HEK293T (cell line): ENCODE data around the gene ABI3.

Experiments
- ARNT ChIP-seq: fragments of 450-650 bp; IDR thresholded peaks from 2 replicates; pipeline ENCODE4 v1.6.1; 2017; ENCODE audit warnings: mild to moderate bottlenecking
- HDGF ChIP-seq: fragments of 450-650 bp; IDR thresholded peaks from 2 replicates; pipeline ENCODE4 v1.6.1; 2017; ENCODE audit warnings: antibody characterized with exemption, borderline replicate concordance
- L3MBTL2 ChIP-seq: fragments of 450-650 bp; conservative IDR thresholded peaks from 2 replicates; pipeline ENCODE4 v1.6.1; 2016; ENCODE audit warnings: mild to moderate bottlenecking
- SP1 ChIP-seq: fragments of 450-650 bp; IDR thresholded peaks from 2 replicates; pipeline ENCODE4 v1.6.1; 2017
- SUZ12 ChIP-seq: fragments of 450-650 bp; IDR thresholded peaks from 2 replicates; pipeline ENCODE4 v1.6.1; 2016; ENCODE audit warnings: mild to moderate bottlenecking

GRCh38 chr17:49168706-49169105 is 41.8 kb upstream of the ABI3 start:
- TF ChIP-seq SP1: no peak
- no peak for TF ChIP-seq ARNT
- no peak for TF ChIP-seq SUZ12
- TF ChIP-seq L3MBTL2: no peak
- no peak for TF ChIP-seq HDGF
